ENCODE results near the gene HBQ1. TPM values are rescaled to one million over a fixed set of nuclear protein-coding genes. Genes with fewer than 3 reads are reported as not detected.

HBQ1 gene
- total RNA-seq, 1 experiment from 2014 or later: not detected

- ChIA-PET RAD21 (ENCODE audit: low non-redundant PET in 1 of 2, low total read pairs in 2 of 2, uncharacterized antibody in 2 of 2, unreplicated experiment in 2 of 2) (no interaction called here), CTCF (interaction anchor here (0.6 kb wide), 1 partner anchor 254 kb away, joined by 3 read pairs; no protein-coding TSS in a partner anchor), POLR2A (no interaction called here)
- intact Hi-C loops (cut with micrococcal nuclease): no loop called here
- Histone ChIP-seq H3K9ac (ENCODE audit: low read length) (no peak overlapping the region), H3K27ac (ENCODE audit: low read depth, low read length) (no peak overlapping the region), H3K9me3 (ENCODE audit: control insufficient read depth in 1 of 2, insufficient read depth in 1 of 2, low read depth in 1 of 2, low read length in 2 of 2) (no peaks in the 10 kb centered on the region), H2AFZ (ENCODE audit: low read depth, low read length, poor library complexity, severe bottlenecking) (no peak overlapping the region), H3K9me2 (ENCODE audit: insufficient read depth) (no peaks in the 10 kb centered on the region), H4K20me1 (ENCODE audit: insufficient read depth) (no peaks in the 10 kb centered on the region), H3K4me3 (replicated peaks in 1 of 2; ENCODE audit: low read depth in 1 of 2, low read length in 2 of 2) (no peak overlapping the region), H3K4me1 (ENCODE audit: control insufficient read depth in 1 of 2, insufficient read depth in 2 of 2, low read length in 2 of 2) (no peaks in the 10 kb centered on the region), H3K27me3 (ENCODE audit: insufficient read depth, low read length) (no peaks in the 10 kb centered on the region), H3K36me3 (ENCODE audit: control insufficient read depth in 1 of 2, insufficient read depth in 2 of 2, low read length in 2 of 2) (peaks cover 7 to 13% of the 10 kb centered on the region in 2 experiments), H3K4me2 (ENCODE audit: low read length) (no peak overlapping the region), H3K79me2 (ENCODE audit: insufficient read depth, low read length) (no peaks in the 10 kb centered on the region)
- ATAC-seq: no peak
- TF ChIP-seq CTCF (IDR thresholded peaks at IDR 0.05 in 2 of 3, conservative IDR thresholded peaks at IDR 0.05 in 1 of 3; ENCODE audit: borderline replicate concordance in 1 of 3, insufficient read depth in 1 of 3, low read depth in 2 of 3, low read length in 2 of 3) (no peak), ZFX (IDR thresholded peaks at IDR 0.05) (no peak)
- TF ChIP-seq, protein P1, sequence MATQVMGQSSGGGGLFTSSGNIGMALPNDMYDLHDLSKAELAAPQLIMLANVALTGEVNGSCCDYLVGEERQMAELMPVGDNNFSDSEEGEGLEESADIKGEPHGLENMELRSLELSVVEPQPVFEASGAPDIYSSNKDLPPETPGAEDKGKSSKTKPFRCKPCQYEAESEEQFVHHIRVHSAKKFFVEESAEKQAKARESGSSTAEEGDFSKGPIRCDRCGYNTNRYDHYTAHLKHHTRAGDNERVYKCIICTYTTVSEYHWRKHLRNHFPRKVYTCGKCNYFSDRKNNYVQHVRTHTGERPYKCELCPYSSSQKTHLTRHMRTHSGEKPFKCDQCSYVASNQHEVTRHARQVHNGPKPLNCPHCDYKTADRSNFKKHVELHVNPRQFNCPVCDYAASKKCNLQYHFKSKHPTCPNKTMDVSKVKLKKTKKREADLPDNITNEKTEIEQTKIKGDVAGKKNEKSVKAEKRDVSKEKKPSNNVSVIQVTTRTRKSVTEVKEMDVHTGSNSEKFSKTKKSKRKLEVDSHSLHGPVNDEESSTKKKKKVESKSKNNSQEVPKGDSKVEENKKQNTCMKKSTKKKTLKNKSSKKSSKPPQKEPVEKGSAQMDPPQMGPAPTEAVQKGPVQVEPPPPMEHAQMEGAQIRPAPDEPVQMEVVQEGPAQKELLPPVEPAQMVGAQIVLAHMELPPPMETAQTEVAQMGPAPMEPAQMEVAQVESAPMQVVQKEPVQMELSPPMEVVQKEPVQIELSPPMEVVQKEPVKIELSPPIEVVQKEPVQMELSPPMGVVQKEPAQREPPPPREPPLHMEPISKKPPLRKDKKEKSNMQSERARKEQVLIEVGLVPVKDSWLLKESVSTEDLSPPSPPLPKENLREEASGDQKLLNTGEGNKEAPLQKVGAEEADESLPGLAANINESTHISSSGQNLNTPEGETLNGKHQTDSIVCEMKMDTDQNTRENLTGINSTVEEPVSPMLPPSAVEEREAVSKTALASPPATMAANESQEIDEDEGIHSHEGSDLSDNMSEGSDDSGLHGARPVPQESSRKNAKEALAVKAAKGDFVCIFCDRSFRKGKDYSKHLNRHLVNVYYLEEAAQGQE (IDR thresholded peaks at IDR 0.05; ENCODE audit: low read depth): no peak
- DNase-seq (ENCODE audit: low read depth, low spot score): no peak
- no TSS peak for BruUV-seq (replicated peaks)
These were observed 14.3 kb downstream of the HBQ1 start for GRCh38 chr16:194516-194915.

Measured in HCT116 (cell line).